Measurements from ENCODE around the gene IL2RA. TPM values are rescaled to one million over a fixed set of nuclear protein-coding genes. Genes with fewer than 3 reads are reported as not detected.

The IL2RA gene
- total and polyA plus RNA-seq, 9 donors = 0.07 to 5.2 (median 0.90) TPM; not detected in 2

DNA sequence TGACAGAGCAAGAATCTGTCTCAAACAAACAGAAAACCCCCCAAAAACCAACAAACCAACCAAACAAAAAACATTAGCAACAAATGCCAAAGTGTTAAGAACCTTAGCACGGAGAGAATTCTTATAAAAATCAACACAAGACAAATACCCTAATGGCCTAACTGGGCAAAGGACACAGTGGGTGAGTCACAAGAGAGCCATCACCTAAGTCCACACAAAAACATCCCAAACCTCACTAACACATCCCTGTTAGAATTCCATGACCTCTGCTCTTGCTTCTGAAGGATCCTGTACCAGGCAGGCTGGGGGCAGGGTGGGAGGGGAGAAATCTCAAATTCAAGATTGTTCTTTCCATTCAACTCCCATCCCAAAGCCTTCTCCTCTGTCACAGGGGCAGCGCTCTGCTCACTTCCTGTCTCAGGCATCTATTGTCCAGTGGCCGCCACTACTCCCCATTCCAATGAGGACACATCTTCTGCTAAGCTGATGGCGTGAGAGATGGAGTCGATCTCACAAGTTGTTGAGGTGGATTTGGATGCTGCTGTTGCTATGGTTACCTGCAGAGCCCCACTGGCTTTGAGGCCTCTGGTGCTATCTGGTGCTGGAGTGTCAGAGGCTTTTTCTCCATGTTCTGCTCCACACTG lies 94.0 kb downstream of the IL2RA start:
- no peaks in the 10 kb centered on the region for H3K9me3 ChIP-seq
- H3K4me1 ChIP-seq (ENCODE audit: insufficient read depth) = peaks cover 1% of the 10 kb centered on the region
- no peak for TF ChIP-seq CTCF (IDR thresholded peaks at IDR 0.05)
- no peak for TF ChIP-seq POLR2A (IDR thresholded peaks at IDR 0.05)
- no peak for TF ChIP-seq EP300 (IDR thresholded peaks at IDR 0.05)
- no peak overlapping the region for H3K4me3 ChIP-seq
- 87 to 95% (median 95%) methylated on average over 5 of the region's 5 CpGs for WGBS, 3 donors
- H3K27me3 ChIP-seq = no peaks in the 10 kb centered on the region
- no peak for DNase-seq
- intact Hi-C loops (cut with DNase I) = no loop called here
- H3K27ac ChIP-seq = no peak overlapping the region
- H3K36me3 ChIP-seq = no peaks in the 10 kb centered on the region

GRCh38 chr10:5965266-5965665 lies 96.9 kb downstream of the IL2RA start:
- Histone ChIP-seq H3K4me3 (no peak overlapping the region), H3K27me3 (no peaks in the 10 kb centered on the region), H3K27ac (no peak overlapping the region), H3K4me1 (ENCODE audit: insufficient read depth) (no peaks in the 10 kb centered on the region), H3K9me3 (no peaks in the 10 kb centered on the region), H3K36me3 (no peaks in the 10 kb centered on the region)
- DNase-seq = peak in 3 of 5 donors; percentile 2 to 11 (median 6)
- 89 to 91% (median 89%) methylated on average over 8 of the region's 8 CpGs for WGBS, 3 donors
- intact Hi-C loops (cut with DNase I) = no loop called here
- TF ChIP-seq EP300 (IDR thresholded peaks at IDR 0.05) (no peak), CTCF (IDR thresholded peaks at IDR 0.05) (no peak), POLR2A (IDR thresholded peaks at IDR 0.05) (no peak)

GRCh38 chr10:5964736-5965135 lies 97.4 kb downstream of the IL2RA start:
- TF ChIP-seq POLR2A (IDR thresholded peaks at IDR 0.05) (no peak), EP300 (IDR thresholded peaks at IDR 0.05) (no peak), CTCF (IDR thresholded peaks at IDR 0.05) (no peak)
- DNase-seq = peak in 3 of 5 donors; percentile 4 to 13 (median 8)
- WGBS, 3 donors = 89 to 93% (median 90%) methylated on average over 13 of the region's 13 CpGs
- Histone ChIP-seq H3K27me3 (no peaks in the 10 kb centered on the region), H3K27ac (no peak overlapping the region), H3K4me1 (ENCODE audit: insufficient read depth) (no peaks in the 10 kb centered on the region), H3K36me3 (no peaks in the 10 kb centered on the region), H3K9me3 (no peaks in the 10 kb centered on the region), H3K4me3 (no peak overlapping the region)
- intact Hi-C loops (cut with DNase I) = no loop called here

GRCh38 chr10:5963591-5963990 lies 98.6 kb downstream of the IL2RA start:
- Histone ChIP-seq H3K27me3 (no peaks in the 10 kb centered on the region), H3K27ac (no peak overlapping the region), H3K9me3 (no peaks in the 10 kb centered on the region), H3K4me3 (no peak overlapping the region), H3K36me3 (no peaks in the 10 kb centered on the region), H3K4me1 (ENCODE audit: insufficient read depth) (no peaks in the 10 kb centered on the region)
- DNase-seq = peak in 3 of 5 donors; percentile 3 to 7 (median 6)
- 81 to 85% (median 85%) methylated on average over 10 of the region's 10 CpGs for WGBS, 3 donors
- no peak for TF ChIP-seq EP300 (IDR thresholded peaks at IDR 0.05)
- TF ChIP-seq CTCF (IDR thresholded peaks at IDR 0.05) = no peak
- no peak for TF ChIP-seq POLR2A (IDR thresholded peaks at IDR 0.05)
- intact Hi-C loops (cut with DNase I) = no loop called here
